Stimulated activated CD8-positive, alpha-beta memory T cell treated with anti-CD3 and anti-CD28 coated beads, Interleukin-7, amount 100 ng/mL, for 48 hours (primary cell): ENCODE results near the gene FTL.
"Not testable (repeated sequence)": the region's sequence is repeated elsewhere in the genome, so short reads cannot be mapped to it uniquely, and the experiment has no call there.

Experiments used
- DNase-seq, 2 donors: peaks; one replicate each; pipeline ENCODE4 v3.0.0-alpha.2; 2020; ENCODE audit warnings: low read depth in 1 of 2; ENCODE audit errors: extremely low read depth in 1 of 2

Gene FTL

GRCh38 chr19:48965040-48965805, at the start of gene FTL:
Gene FTL (plus strand): TSS chr19:48965309. CDS start chr19:48965508, 199 bp downstream.
- DNase-seq = peak; percentile 91 to 93

- no peak for DNase-seq
These were observed 49.4 kb upstream of the FTL start for GRCh38 chr19:48915757-48916156.

GRCh38 chr19:48918071-48918470, 47.0 kb upstream of the FTL start:
- DNase-seq = no peak

- no peak for DNase-seq
These were observed 46.3 kb upstream of the FTL start for GRCh38 chr19:48918801-48919247.

GRCh38 chr19:48919271-48919670, 45.8 kb upstream of the FTL start:
- DNase-seq = not testable (repeated sequence)

GRCh38 chr19:48920949-48921348, 44.2 kb upstream of the FTL start:
- DNase-seq = no peak

- no peak for DNase-seq
These were observed 43.2 kb upstream of the FTL start for GRCh38 chr19:48921721-48922500.

GRCh38 chr19:48922548-48923490, 42.3 kb upstream of the FTL start:
- no peak for DNase-seq

GRCh38 chr19:48925240-48925843, 39.8 kb upstream of the FTL start:
- no peak for DNase-seq

- DNase-seq = not testable (repeated sequence)
These were observed 39.2 kb upstream of the FTL start for GRCh38 chr19:48925890-48926289.

GRCh38 chr19:48926909-48927308, 38.2 kb upstream of the FTL start:
- no peak for DNase-seq

GRCh38 chr19:48927692-48928091, 37.4 kb upstream of the FTL start:
- DNase-seq = not testable (repeated sequence)

- DNase-seq = no peak
These were observed 36.7 kb upstream of the FTL start for GRCh38 chr19:48928164-48929025.

GRCh38 chr19:48933382-48933932, 31.7 kb upstream of the FTL start, which contains the start of gene DHDH:
Gene DHDH (plus strand): TSS chr19:48933699. CDS start chr19:48933722, 23 bp downstream.
- DNase-seq = peak; percentile 57 to 71

- DNase-seq = no peak
These were observed 30.3 kb upstream of the FTL start for GRCh38 chr19:48934837-48935236.

- no peak for DNase-seq
These were observed 29.2 kb upstream of the FTL start for GRCh38 chr19:48935864-48936263.

GRCh38 chr19:48938256-48938655, 26.9 kb upstream of the FTL start:
- no peak for DNase-seq

GRCh38 chr19:48940902-48941301, 24.2 kb upstream of the FTL start:
- no peak for DNase-seq

GRCh38 chr19:48943081-48943480, 22.0 kb upstream of the FTL start:
- DNase-seq = no peak
